PFSK-1 (cell line): Measurements from ENCODE around the gene APPL2.

Experiments
- FOXP2 ChIP-seq: optimal IDR thresholded peaks from 2 replicates; pipeline ENCODE3; 2011; ENCODE audit warnings: borderline replicate concordance, control low read depth, inconsistent platforms; ENCODE audit not compliant: insufficient read depth; ENCODE audit errors: extremely low read length, extremely low read depth
- POLR2AphosphoS5 ChIP-seq: IDR thresholded peaks from 2 replicates; pipeline ENCODE4 v1.6.1; 2012; ENCODE audit warnings: low read depth, mild to moderate bottlenecking, control low read depth, low read length, moderate library complexity
- SIN3A ChIP-seq: IDR thresholded peaks from 2 replicates; pipeline ENCODE4 v1.6.1; 2012; ENCODE audit warnings: mild to moderate bottlenecking, low read length, moderate library complexity, borderline replicate concordance; ENCODE audit not compliant: insufficient read depth
- TAF1 ChIP-seq: IDR thresholded peaks from 2 replicates; pipeline ENCODE4 v1.6.1; 2012; ENCODE audit warnings: low read length, control low read depth, borderline replicate concordance; ENCODE audit not compliant: insufficient read depth
- TF ChIP-seq, protein P1 (sequence below), 2 experiments: IDR thresholded peaks; 2 replicates each; pipeline versions ENCODE4 v1.6.1 to v1.8.0; 2011 to 2012; ENCODE audit warnings: low read depth in 2 of 2, low read length in 2 of 2, control low read depth in 1 of 2, inconsistent platforms in 1 of 2, mild to moderate bottlenecking in 1 of 2, moderate library complexity in 1 of 2; ENCODE audit not compliant: insufficient read depth in 1 of 2

The APPL2 gene

GRCh38 chr12:105256921-105257320 lies 20.9 kb upstream of the APPL2 start:
- TF ChIP-seq POLR2AphosphoS5 (no peak), SIN3A (no peak), TAF1 (no peak), FOXP2 (no peak)
- TF ChIP-seq, protein P1, sequence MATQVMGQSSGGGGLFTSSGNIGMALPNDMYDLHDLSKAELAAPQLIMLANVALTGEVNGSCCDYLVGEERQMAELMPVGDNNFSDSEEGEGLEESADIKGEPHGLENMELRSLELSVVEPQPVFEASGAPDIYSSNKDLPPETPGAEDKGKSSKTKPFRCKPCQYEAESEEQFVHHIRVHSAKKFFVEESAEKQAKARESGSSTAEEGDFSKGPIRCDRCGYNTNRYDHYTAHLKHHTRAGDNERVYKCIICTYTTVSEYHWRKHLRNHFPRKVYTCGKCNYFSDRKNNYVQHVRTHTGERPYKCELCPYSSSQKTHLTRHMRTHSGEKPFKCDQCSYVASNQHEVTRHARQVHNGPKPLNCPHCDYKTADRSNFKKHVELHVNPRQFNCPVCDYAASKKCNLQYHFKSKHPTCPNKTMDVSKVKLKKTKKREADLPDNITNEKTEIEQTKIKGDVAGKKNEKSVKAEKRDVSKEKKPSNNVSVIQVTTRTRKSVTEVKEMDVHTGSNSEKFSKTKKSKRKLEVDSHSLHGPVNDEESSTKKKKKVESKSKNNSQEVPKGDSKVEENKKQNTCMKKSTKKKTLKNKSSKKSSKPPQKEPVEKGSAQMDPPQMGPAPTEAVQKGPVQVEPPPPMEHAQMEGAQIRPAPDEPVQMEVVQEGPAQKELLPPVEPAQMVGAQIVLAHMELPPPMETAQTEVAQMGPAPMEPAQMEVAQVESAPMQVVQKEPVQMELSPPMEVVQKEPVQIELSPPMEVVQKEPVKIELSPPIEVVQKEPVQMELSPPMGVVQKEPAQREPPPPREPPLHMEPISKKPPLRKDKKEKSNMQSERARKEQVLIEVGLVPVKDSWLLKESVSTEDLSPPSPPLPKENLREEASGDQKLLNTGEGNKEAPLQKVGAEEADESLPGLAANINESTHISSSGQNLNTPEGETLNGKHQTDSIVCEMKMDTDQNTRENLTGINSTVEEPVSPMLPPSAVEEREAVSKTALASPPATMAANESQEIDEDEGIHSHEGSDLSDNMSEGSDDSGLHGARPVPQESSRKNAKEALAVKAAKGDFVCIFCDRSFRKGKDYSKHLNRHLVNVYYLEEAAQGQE (IDR thresholded peaks at IDR 0.05; ENCODE audit: insufficient read depth in 1 of 2, low read depth in 2 of 2, low read length in 2 of 2), result no peak

DNA sequence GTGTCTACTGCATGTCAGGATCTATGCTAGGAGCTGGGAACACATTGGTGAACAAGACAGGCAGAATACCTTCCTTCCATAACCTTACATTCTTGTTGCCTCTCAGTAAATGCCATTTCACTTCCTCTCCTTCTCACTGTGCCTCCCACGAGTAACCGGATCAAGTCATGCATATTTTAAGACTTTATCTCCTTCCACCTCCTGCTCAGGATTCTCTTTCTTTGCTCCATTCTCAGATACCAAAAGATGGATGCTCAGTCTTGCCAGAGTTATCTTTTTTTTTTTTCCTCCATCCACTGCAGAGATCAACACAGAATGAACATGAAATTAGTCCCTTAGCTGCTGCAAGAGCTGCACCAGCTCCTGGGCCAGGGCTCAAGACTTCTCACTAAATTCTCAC lies 20.0 kb upstream of the APPL2 start:
- TF ChIP-seq SIN3A, result no peak
- TF ChIP-seq, protein P1 (IDR thresholded peaks at IDR 0.05; ENCODE audit: insufficient read depth in 1 of 2, low read depth in 2 of 2, low read length in 2 of 2), result no peak
- no peak for TF ChIP-seq POLR2AphosphoS5
- TF ChIP-seq FOXP2, result no peak
- TF ChIP-seq TAF1, result no peak

DNA sequence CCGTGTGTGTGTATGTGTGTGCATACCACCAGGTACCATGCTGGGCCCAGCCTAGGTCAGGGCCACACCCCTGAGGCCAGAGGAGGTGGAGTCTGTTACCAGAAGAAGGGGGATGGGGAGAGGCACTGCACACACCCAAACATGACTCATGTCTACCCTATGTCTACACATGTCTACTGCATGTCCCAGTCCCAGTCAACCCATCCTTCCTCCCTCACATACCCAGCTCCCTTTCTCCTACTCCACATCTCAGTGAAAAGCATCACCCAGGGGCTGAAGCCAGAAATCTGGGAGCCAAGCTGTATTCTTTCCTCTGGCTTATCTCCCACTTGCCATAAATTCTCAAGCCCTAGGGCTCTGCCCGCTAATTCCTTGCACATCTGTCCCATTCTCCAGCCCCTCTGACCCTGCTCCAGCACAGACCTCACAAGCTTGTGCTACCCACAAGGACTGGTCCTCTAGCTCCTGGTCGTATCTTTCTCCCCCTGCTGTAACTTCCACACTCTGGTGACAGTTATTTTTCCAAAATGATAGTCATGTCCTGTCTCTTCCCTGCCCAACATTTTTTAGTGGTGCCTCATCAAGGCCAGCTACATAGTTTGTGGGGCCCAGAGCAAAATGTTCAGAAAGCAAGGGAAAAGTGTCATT lies 18.0 kb upstream of the APPL2 start:
- TF ChIP-seq, protein P1 (IDR thresholded peaks at IDR 0.05; ENCODE audit: insufficient read depth in 1 of 2, low read depth in 2 of 2, low read length in 2 of 2), result no peak
- TF ChIP-seq FOXP2, result no peak
- no peak for TF ChIP-seq POLR2AphosphoS5
- TF ChIP-seq TAF1, result no peak
- no peak for TF ChIP-seq SIN3A

DNA sequence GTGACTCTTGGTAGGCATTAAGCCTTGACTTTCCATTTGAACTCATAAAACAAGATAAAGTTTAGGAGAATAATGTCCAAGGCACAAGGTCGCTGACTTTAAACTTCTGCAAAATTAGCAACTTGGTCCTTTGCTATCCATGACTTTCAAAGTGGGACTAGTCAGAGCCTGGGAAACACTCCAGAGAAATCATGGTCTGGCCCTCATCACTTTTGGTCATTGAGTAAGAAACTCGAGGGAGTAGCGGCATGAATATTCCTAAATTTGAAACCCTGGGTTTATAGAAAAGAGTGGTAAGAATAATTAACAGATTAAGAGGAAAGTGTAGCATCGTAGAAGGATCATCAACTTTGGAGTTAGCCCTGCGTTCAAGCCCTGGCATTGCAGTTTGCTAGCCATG lies 16.9 kb upstream of the APPL2 start:
- TF ChIP-seq, protein P1 (IDR thresholded peaks at IDR 0.05; ENCODE audit: insufficient read depth in 1 of 2, low read depth in 2 of 2, low read length in 2 of 2), result no peak
- TF ChIP-seq SIN3A (no peak), TAF1 (no peak), FOXP2 (no peak), POLR2AphosphoS5 (no peak)

GRCh38 chr12:105245291-105245690 lies 9.3 kb upstream of the APPL2 start:
- TF ChIP-seq POLR2AphosphoS5 (no peak), TAF1 (no peak), FOXP2 (no peak), SIN3A (no peak)
- TF ChIP-seq, protein P1 (IDR thresholded peaks at IDR 0.05; ENCODE audit: insufficient read depth in 1 of 2, low read depth in 2 of 2, low read length in 2 of 2), result no peak
